ENCODE results near the gene REEP6.
A peak's percentile ranks its signal among the peaks of the same experiment; 100 is the strongest.
"Not testable (repeated sequence)": the region's sequence is repeated elsewhere in the genome, so short reads cannot be mapped to it uniquely, and the experiment has no call there.

REEP6 gene

GRCh38 chr19:1474765-1475351 lies 16.1 kb upstream of the REEP6 start:
- H3K4me3 ChIP-seq (ENCODE audit: low read depth, low read length), result no peak overlapping the region
- no peak for DNase-seq (ENCODE audit: low read depth)
- TF ChIP-seq, protein P1, sequence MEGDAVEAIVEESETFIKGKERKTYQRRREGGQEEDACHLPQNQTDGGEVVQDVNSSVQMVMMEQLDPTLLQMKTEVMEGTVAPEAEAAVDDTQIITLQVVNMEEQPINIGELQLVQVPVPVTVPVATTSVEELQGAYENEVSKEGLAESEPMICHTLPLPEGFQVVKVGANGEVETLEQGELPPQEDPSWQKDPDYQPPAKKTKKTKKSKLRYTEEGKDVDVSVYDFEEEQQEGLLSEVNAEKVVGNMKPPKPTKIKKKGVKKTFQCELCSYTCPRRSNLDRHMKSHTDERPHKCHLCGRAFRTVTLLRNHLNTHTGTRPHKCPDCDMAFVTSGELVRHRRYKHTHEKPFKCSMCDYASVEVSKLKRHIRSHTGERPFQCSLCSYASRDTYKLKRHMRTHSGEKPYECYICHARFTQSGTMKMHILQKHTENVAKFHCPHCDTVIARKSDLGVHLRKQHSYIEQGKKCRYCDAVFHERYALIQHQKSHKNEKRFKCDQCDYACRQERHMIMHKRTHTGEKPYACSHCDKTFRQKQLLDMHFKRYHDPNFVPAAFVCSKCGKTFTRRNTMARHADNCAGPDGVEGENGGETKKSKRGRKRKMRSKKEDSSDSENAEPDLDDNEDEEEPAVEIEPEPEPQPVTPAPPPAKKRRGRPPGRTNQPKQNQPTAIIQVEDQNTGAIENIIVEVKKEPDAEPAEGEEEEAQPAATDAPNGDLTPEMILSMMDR (conservative IDR thresholded peaks at IDR 0.05; ENCODE audit: low read depth, low read length), result no peak

DNA sequence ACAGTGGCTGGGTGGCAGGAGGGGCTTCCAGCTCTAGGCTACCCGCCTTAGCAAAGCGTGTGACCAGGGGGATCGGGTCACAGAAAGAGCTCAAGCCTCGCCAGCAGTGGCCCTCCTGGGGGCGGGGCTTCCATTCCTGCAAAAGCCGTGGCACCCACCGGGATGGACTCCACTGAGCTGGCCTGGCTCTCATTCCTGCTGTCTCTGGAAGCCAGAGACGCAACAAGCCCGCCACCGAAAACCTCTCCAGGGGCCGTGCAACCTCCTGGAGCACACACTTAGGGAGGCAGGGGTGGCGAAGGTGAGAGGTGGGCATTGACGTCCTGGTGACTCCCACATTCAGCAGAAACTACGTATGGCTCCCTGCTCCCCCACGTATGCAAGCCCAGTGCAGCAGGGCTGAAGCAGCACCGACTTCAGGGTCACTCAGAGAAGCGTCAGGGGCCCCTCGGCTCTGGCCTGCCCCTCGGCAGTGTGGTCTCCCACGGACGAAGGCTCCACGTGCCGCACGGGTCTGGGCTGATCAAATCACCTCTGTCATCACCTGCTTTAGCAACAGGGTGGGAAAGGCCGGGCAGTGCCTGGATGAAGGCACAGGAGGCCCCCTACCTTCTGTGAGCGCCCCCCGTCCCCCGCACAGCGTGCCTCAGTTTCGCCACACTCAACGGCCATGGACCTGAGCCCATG lies 15.1 kb upstream of the REEP6 start:
- no peak for DNase-seq (ENCODE audit: low read depth)
- H3K4me3 ChIP-seq (ENCODE audit: low read depth, low read length), result no peak overlapping the region
- TF ChIP-seq, protein P1 (conservative IDR thresholded peaks at IDR 0.05; ENCODE audit: low read depth, low read length), result no peak

GRCh38 chr19:1477056-1477455 lies 13.9 kb upstream of the REEP6 start:
- DNase-seq (ENCODE audit: low read depth); H3K4me3 ChIP-seq (ENCODE audit: low read depth, low read length): not testable (repeated sequence)

- H3K4me3 ChIP-seq (ENCODE audit: low read depth, low read length), result peak within 1 kb of the TSS; percentile 88
- TF ChIP-seq, protein P1 (conservative IDR thresholded peaks at IDR 0.05; ENCODE audit: low read depth, low read length), result no peak
- DNase-seq (ENCODE audit: low read depth), result peak; percentile 94
These were observed 11.9 kb upstream of the REEP6 start, which contains the start of gene C19orf25 for GRCh38 chr19:1478934-1479707. TSS of gene C19orf25 (minus strand) at chr19:1479215. CDS start at chr19:1478903, 312 bp downstream.

- DNase-seq (ENCODE audit: low read depth), result no peak
- TF ChIP-seq, protein P1 (conservative IDR thresholded peaks at IDR 0.05; ENCODE audit: low read depth, low read length), result no peak
- H3K4me3 ChIP-seq (ENCODE audit: low read depth, low read length), result no peak overlapping the region
These were observed 9.6 kb upstream of the REEP6 start for GRCh38 chr19:1481224-1481892.

- no peak overlapping the region for H3K4me3 ChIP-seq (ENCODE audit: low read depth, low read length)
- TF ChIP-seq, protein P1 (conservative IDR thresholded peaks at IDR 0.05; ENCODE audit: low read depth, low read length), result no peak
- DNase-seq (ENCODE audit: low read depth), result no peak
These were observed 9.1 kb upstream of the REEP6 start for GRCh38 chr19:1481893-1482360.
